Hematopoietic multipotent progenitor cell treated with erythropoietin and hydrocortisone succinate and interleukin-3 and kit ligand, for 17 days (in vitro differentiated cells): ENCODE data around the gene NHLH1.

Experiments
- DNase-seq: peaks from one replicate; pipeline ENCODE4 v3.0.0-alpha.2; 2015; ENCODE audit warnings: low spot score

The NHLH1 gene

GRCh38 chr1:160366731-160367515 is at the start of gene NHLH1:
Gene NHLH1 (plus strand): TSS chr1:160367071. CDS start chr1:160370732, 3,661 bp downstream.
- no peak for DNase-seq

GRCh38 chr1:160322831-160323230 is 44.0 kb upstream of the NHLH1 start:
- DNase-seq = no peak

- no peak for DNase-seq
Observed at GRCh38 chr1:160325252-160325651, 41.6 kb upstream of the NHLH1 start.

- peak; percentile 54 for DNase-seq
Observed at GRCh38 chr1:160326418-160326817, 40.5 kb upstream of the NHLH1 start.

GRCh38 chr1:160328184-160328583 is 38.7 kb upstream of the NHLH1 start:
- DNase-seq = no peak

GRCh38 chr1:160330119-160330518 is 36.8 kb upstream of the NHLH1 start:
- no peak for DNase-seq

- no peak for DNase-seq
Observed at GRCh38 chr1:160332516-160332915, 34.4 kb upstream of the NHLH1 start.

GRCh38 chr1:160338580-160338979 is 28.3 kb upstream of the NHLH1 start:
- no peak for DNase-seq

- DNase-seq = no peak
Observed at GRCh38 chr1:160340146-160340545, 26.7 kb upstream of the NHLH1 start.

GRCh38 chr1:160340866-160341265 is 26.0 kb upstream of the NHLH1 start:
- no peak for DNase-seq

- peak; percentile 43 for DNase-seq
Observed at GRCh38 chr1:160342526-160342925, 24.3 kb upstream of the NHLH1 start.

GRCh38 chr1:160342953-160343869 is 23.7 kb upstream of the NHLH1 start, which contains the start of the genes COPA and NCSTN:
Gene COPA (minus strand): TSS chr1:160343250. CDS start chr1:160343170, 80 bp downstream.
Gene NCSTN (plus strand): TSS chr1:160343383. CDS start chr1:160343397, 14 bp downstream.
- DNase-seq = peak; percentile 93

- no peak for DNase-seq
Observed at GRCh38 chr1:160344241-160344640, 22.6 kb upstream of the NHLH1 start.

- no peak for DNase-seq
Observed at GRCh38 chr1:160344936-160345335, 21.9 kb upstream of the NHLH1 start.

- no peak for DNase-seq
Observed at GRCh38 chr1:160346463-160346862, 20.4 kb upstream of the NHLH1 start.

- DNase-seq = no peak
Observed at GRCh38 chr1:160346958-160347357, 19.9 kb upstream of the NHLH1 start.

GRCh38 chr1:160351629-160352028 is 15.2 kb upstream of the NHLH1 start:
- DNase-seq = no peak

- DNase-seq = no peak
Observed at GRCh38 chr1:160352555-160352954, 14.3 kb upstream of the NHLH1 start.

- DNase-seq = no peak
Observed at GRCh38 chr1:160353223-160353622, 13.6 kb upstream of the NHLH1 start.

GRCh38 chr1:160354388-160354985 is 12.4 kb upstream of the NHLH1 start:
- no peak for DNase-seq

- no peak for DNase-seq
Observed at GRCh38 chr1:160357286-160358002, 9.4 kb upstream of the NHLH1 start.

GRCh38 chr1:160358073-160358472 is 8.8 kb upstream of the NHLH1 start:
- no peak for DNase-seq
